ENCODE results near the gene PLCL1. TPM values are rescaled to one million over a fixed set of nuclear protein-coding genes. Genes with fewer than 3 reads are reported as not detected.
A peak's percentile ranks its signal among the peaks of the same experiment; 100 is the strongest.

The PLCL1 gene
- total and polyA plus RNA-seq, 2 donors from 2014 or later, result 13.6 to 14.7 TPM

- no peaks in the 10 kb centered on the region for H3K36me3 ChIP-seq (ENCODE audit: control insufficient read depth in 2 of 3, insufficient read depth in 3 of 3, low read length in 3 of 3)
- no peaks in the 10 kb centered on the region for H3K9me3 ChIP-seq (ENCODE audit: control insufficient read depth in 2 of 3, insufficient read depth in 1 of 3, low read length in 3 of 3)
- H3K4me1 ChIP-seq (ENCODE audit: control insufficient read depth in 2 of 3, insufficient read depth in 2 of 3, low read depth in 1 of 3, low read length in 3 of 3), result peaks cover 4 to 19% (median 8%) of the 10 kb centered on the region in 3 donors
- DNase-seq (peak in 1 of 5 donors; percentile 30), FAIRE-seq (no peak)
- no peak for TF ChIP-seq CTCF (IDR thresholded peaks at IDR 0.05; ENCODE audit: borderline replicate concordance, extremely low read depth, insufficient read depth)
- H3K4me3 ChIP-seq (ENCODE audit: low read length in 3 of 3), result no peak overlapping the region
- no peak overlapping the region for H3K9ac ChIP-seq (ENCODE audit: low read length in 3 of 3)
- no peak overlapping the region for H3K27ac ChIP-seq (ENCODE audit: low read depth in 2 of 2, low read length in 2 of 2)
- no peaks in the 10 kb centered on the region for H3K27me3 ChIP-seq (ENCODE audit: control insufficient read depth, insufficient read depth, low read length)
- intact Hi-C loops (cut with DNase I), result no loop called here
Measured at GRCh38 chr2:197940382-197940781, 136.0 kb downstream of the PLCL1 start.

DNA sequence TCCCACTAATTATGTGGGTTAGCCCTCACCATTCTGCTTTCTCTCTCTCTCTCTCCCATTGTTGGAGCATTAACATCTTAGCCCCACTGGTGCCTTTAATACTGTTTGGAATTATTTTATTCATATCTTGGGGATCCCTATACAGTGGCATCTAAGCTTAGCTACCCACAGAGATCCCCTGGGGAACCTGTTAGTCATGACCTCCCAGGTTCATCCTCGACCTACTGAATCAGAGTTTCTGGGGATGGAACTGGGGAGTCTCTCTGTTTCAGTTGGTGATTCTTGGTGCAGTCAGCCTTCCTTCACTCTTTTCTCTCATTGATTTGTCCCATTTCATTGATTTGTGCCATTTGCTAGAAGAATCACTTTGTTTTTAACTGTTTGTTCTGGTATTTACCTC, 137.3 kb downstream of the PLCL1 start:
- H3K4me3 ChIP-seq (ENCODE audit: low read length in 3 of 3), result no peak overlapping the region
- peaks cover 4 to 23% (median 8%) of the 10 kb centered on the region in 3 donors for H3K4me1 ChIP-seq (ENCODE audit: control insufficient read depth in 2 of 3, insufficient read depth in 2 of 3, low read depth in 1 of 3, low read length in 3 of 3)
- DNase-seq, result no peak
- intact Hi-C loops (cut with DNase I), result no loop called here
- H3K9me3 ChIP-seq (ENCODE audit: control insufficient read depth in 2 of 3, insufficient read depth in 1 of 3, low read length in 3 of 3), result no peaks in the 10 kb centered on the region
- no peak for FAIRE-seq
- H3K27me3 ChIP-seq (ENCODE audit: control insufficient read depth, insufficient read depth, low read length), result no peaks in the 10 kb centered on the region
- TF ChIP-seq CTCF (IDR thresholded peaks at IDR 0.05; ENCODE audit: borderline replicate concordance, extremely low read depth, insufficient read depth), result no peak
- H3K27ac ChIP-seq (ENCODE audit: low read depth in 2 of 2, low read length in 2 of 2), result no peak overlapping the region
- H3K9ac ChIP-seq (ENCODE audit: low read length in 3 of 3), result no peak overlapping the region
- H3K36me3 ChIP-seq (ENCODE audit: control insufficient read depth in 2 of 3, insufficient read depth in 3 of 3, low read length in 3 of 3), result no peaks in the 10 kb centered on the region

DNA sequence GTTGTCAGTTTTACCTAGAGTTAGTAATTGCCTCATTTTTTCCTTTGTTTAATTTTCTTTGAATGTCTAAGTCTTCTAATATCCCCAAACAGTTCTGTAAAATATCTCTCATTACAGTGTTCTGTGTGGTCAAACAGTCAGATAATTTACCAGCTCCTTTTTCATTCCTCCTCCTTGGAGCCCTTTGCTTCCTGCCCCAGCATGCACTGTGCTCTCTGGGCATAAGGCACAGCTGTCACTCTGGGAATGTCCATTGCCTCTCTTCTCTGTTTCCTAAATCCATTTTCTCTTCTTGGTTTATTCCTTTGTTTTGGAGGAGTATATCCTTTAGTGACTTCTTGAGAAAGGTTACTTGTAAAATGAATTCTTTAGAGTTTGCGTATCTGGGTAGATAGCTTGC, 139.3 kb downstream of the PLCL1 start:
- no peak overlapping the region for H3K4me3 ChIP-seq (ENCODE audit: low read length in 3 of 3)
- H3K4me1 ChIP-seq (ENCODE audit: control insufficient read depth in 2 of 3, insufficient read depth in 2 of 3, low read depth in 1 of 3, low read length in 3 of 3), result peaks cover 4 to 23% (median 8%) of the 10 kb centered on the region in 3 donors
- intact Hi-C loops (cut with DNase I), result no loop called here
- FAIRE-seq, result no peak
- no peaks in the 10 kb centered on the region for H3K9me3 ChIP-seq (ENCODE audit: control insufficient read depth in 2 of 3, insufficient read depth in 1 of 3, low read length in 3 of 3)
- DNase-seq, result no peak
- no peaks in the 10 kb centered on the region for H3K27me3 ChIP-seq (ENCODE audit: control insufficient read depth, insufficient read depth, low read length)
- H3K27ac ChIP-seq (ENCODE audit: low read depth in 2 of 2, low read length in 2 of 2), result peak overlapping the region; percentile 26 to 61
- no peak for TF ChIP-seq CTCF (IDR thresholded peaks at IDR 0.05; ENCODE audit: borderline replicate concordance, extremely low read depth, insufficient read depth)
- H3K9ac ChIP-seq (ENCODE audit: low read length in 3 of 3), result no peak overlapping the region
- H3K36me3 ChIP-seq (ENCODE audit: control insufficient read depth in 2 of 3, insufficient read depth in 3 of 3, low read length in 3 of 3), result no peaks in the 10 kb centered on the region

Data from kidney (tissue), 14 donors.